NB4 (cell line): ENCODE results near the gene CATSPER3.

Experiments used
- CTCF ChIP-seq: IDR thresholded peaks from one replicate; pipeline ENCODE4 v1.5.1; 2012; ENCODE audit warnings: low read depth, low read length
- MAX ChIP-seq: IDR thresholded peaks from 2 replicates; pipeline ENCODE4 v1.6.1; 2011; ENCODE audit warnings: low read depth, low read length
- POLR2A ChIP-seq: IDR thresholded peaks from 2 replicates; pipeline ENCODE4 v1.6.1; 2011; ENCODE audit warnings: mild to moderate bottlenecking; ENCODE audit not compliant: insufficient read length; ENCODE audit errors: extremely low read depth

- TF ChIP-seq CTCF: no peak
- TF ChIP-seq MAX: no peak
- no peak for TF ChIP-seq POLR2A
Observed at GRCh38 chr5:134945041-134945440, 22.7 kb upstream of the CATSPER3 start.
